HG02588 (cell line): ENCODE measurements around the gene DHX32.
A peak's percentile ranks its signal among the peaks of the same experiment; 100 is the strongest.
"Not testable (repeated sequence)": the region's sequence is repeated elsewhere in the genome, so short reads cannot be mapped to it uniquely, and the experiment has no call there.

Experiments used
- ATAC-seq: cut with Tn5 transposase; IDR thresholded peaks from one replicate; pipeline ENCODE4 v1.9.1; 2021; ENCODE audit warnings: mild to moderate bottlenecking, moderate library complexity; ENCODE audit not compliant: unreplicated experiment

The DHX32 gene

DNA sequence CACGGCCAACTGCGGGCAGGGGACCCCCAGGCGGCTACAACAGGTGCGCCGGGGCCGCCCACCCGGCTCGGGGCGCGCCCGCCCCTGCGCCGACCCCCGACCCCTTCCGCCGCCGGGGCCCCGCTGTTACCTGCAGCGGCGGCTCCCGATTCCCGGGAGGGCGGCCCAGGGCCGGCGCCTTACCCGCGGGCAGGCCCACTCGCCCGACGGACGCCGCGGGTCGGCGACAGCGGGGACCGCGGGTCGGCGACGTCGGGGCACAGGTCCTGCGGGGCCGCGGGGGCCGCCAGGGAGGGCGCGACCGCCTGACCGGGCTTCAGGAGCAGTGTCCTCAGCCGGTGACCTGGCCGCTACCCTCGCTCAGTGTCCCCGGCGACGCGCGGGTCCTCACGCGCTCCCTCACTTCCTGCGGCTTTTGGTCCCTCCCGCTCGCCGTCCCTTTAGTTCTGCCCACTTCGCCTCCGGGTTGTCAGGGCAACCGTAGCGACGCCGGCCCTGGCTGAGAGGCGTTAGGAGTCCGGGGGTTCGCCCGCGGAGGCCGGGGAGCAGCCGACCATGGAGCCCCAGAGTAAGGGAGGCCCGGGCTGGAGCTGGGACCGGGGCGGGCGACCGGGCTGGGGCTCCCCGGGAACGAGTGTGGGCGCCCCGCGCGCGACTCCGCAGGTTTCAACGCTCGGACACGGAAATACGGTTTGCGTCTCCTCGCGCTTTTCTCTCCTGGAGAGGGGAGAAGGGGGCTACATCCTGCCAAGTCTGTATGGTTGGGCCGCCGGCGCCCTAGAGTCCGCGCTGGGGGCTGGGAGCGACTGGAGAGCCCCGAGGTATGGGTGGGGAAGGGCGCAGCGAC is 15.2 kb upstream of the DHX32 start, which contains the start of gene FANK1:
Gene FANK1 (plus strand): TSS at position 477 of the 847 bp plus-strand sequence. CDS start 79 bp downstream, at position 556.
- ATAC-seq: peak; percentile 81

GRCh38 chr10:125895130-125896087 is 14.3 kb upstream of the DHX32 start:
- ATAC-seq: peak; percentile 48

- ATAC-seq: not testable (repeated sequence)
Measured at GRCh38 chr10:125894176-125894575, 13.1 kb upstream of the DHX32 start.

- not testable (repeated sequence) for ATAC-seq
Measured at GRCh38 chr10:125892402-125892801, 11.3 kb upstream of the DHX32 start.

DNA sequence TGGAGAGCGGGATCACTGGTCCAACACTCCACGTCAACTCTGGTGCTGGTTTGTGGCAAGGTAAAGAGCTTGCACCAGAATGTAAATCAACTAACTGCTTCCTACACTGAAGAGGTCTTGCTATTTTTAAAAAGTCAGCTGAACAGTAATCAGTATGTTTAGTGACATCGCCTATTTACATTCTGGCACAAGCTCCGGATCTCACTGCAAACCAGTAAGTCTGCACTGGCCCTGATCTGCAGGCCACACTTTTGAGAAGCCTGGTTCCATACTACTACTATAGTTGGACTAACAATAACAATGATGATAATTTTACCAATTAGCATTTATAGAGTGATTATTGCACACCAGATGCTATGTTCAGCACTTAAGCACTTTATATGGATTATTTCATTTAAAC is 8.3 kb upstream of the DHX32 start:
- ATAC-seq: not testable (repeated sequence)

GRCh38 chr10:125886914-125887512 is 5.9 kb upstream of the DHX32 start:
- ATAC-seq: no peak

DNA sequence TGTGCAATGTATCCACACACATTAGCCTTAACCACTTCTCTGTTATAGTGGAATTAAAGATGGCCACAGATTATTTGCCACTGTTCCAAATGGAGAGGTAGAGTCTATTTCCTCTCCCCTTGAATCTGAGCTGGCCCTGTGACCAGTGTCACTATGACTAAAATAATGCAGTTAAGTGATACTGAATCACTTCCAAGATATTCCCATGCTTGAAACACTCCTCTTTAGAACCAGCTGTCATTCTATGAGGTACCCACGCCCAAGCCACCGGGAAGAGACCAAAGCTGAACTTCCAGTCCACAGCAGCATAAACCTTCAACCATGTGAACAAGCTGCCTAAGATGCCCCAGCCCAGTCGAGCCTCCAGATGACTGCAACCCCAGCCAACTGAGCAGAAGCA is 2.1 kb upstream of the DHX32 start:
- ATAC-seq: no peak

DNA sequence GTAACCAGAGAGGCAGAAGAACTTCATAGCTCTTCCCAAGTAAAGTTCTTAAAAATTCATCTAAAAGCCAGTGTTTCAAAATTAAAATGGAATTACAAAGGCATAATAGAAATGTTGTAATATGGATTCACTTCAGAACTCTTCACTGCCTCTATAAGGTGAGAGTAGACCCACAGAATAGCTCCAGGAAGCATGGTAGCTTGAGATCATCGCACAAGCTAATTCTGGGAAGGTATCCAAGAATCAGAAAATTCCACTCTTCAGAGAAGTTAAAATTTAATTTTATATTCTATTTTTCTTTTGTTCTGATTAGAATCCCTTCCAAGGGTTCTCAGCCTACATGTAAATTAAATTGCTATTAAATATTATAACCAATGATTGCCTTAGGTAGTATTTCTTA is 1.5 kb upstream of the DHX32 start:
- ATAC-seq: no peak

GRCh38 chr10:125880719-125881118 is 373 bp downstream of the DHX32 start:
- ATAC-seq: no peak

- ATAC-seq: no peak
Measured at GRCh38 chr10:125878957-125879835, 1.9 kb downstream of the DHX32 start.

DNA sequence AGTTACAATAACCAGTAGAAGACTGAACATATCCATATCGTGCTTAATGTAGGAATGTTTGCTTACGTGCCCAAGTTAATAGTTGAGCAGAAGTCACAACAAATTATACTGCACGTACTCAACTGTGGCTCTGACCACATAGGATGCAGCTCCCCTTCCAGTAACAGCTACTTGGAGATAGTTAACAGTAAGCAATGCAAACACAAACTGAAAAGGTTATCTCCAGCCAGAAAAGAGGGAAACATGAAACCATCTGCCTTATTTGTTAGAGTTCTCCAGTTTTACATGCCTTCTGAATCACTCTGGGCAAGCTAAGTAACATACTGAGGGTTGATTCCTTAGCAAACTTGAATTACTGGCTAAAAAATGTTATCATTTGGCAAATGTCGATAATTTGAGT is 9.8 kb downstream of the DHX32 start:
- no peak for ATAC-seq

GRCh38 chr10:125868372-125868975 is 12.6 kb downstream of the DHX32 start:
- peak; percentile 67 for ATAC-seq

GRCh38 chr10:125866421-125867029 is 14.6 kb downstream of the DHX32 start:
- ATAC-seq: no peak

- no peak for ATAC-seq
Measured at GRCh38 chr10:125865120-125865519, 16.0 kb downstream of the DHX32 start.

DNA sequence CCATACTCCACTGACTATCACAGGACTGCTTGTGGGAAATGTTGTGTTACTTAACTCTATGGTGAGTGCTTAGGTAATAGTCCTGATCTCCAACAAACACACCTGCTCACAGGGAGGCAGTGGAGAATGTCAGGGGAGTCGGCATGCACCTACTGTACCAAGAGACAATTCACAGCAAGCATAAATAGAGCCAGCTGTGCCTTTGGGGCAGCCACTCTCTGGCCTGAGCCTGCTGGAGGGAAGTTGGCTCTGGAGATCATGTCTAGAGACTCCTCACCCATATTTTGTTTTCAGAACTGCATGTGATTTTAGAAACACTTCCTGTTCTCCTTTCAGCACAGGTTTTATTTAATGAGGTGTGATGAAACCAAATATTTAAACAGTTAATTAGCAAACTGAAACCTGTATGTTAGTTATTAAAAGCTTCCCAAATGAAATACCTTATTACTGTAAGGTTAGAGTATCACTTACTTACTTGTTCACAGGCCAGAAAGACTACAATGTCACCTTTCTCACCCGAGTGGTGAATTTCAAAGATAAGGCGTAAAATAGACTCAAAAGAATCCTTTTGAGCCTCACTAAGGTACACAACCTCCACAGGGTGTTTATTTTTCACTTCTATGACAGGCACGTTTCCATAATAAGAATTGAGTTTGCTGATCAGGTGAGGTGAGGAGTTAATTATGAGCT is 21.8 kb downstream of the DHX32 start:
- ATAC-seq: no peak

GRCh38 chr10:125857185-125857760 is 23.8 kb downstream of the DHX32 start:
- no peak for ATAC-seq

DNA sequence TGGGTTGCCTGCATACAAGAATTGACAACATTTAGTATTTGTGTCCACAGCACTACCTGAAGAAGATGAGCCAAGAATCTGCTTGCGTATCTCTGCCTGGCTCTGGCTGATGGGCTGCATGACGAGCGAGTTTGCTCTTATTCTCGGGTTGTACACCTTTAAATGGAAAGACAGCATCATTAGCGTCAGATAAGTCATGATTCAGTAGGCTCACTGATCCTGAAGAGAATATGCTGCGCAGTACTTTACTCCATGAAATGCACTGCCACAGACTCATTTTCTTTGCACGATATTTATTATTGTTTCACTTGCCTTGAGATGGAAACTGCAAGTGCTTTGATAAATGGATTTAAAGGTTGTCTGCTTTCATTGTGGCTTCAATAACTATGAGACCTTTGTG is 28.6 kb downstream of the DHX32 start:
- ATAC-seq: no peak
